IPS-NIHi11 (cell line): ENCODE results near the gene STAT5B.
"Not testable (repeated sequence)": the region's sequence is repeated elsewhere in the genome, so short reads cannot be mapped to it uniquely, and the experiment has no call there.

ENCODE experiments used
- DNase-seq: peaks from one replicate; pipeline ENCODE4 v3.0.0; 2012; ENCODE audit warnings: mixed read lengths, low spot score

The STAT5B gene

GRCh38 chr17:42233156-42233555, 43.0 kb downstream of the STAT5B start:
- no peak for DNase-seq

- no peak for DNase-seq
Observed at GRCh38 chr17:42230225-42230624, 46.0 kb downstream of the STAT5B start.

- DNase-seq: no peak
Observed at GRCh38 chr17:42227849-42228700, 48.1 kb downstream of the STAT5B start.

DNA sequence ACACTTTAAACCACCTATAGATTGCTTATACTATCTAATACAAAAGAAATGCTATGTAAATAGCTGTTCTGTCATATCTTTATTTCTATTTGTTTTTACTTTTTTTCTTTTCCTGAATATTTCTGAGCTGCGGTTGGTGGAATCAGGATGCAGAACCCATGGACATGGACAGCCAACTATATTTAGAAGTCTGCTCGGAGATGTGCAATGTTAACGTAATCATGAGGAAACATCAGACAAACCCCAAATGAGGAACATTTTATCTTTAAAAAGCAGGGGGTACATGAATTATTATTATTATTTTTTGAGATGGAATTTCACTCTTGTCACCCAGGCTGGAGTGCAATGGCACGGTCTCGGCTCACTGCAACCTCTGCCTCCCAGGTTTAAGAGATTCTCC, 50.5 kb downstream of the STAT5B start:
- DNase-seq: no peak

DNA sequence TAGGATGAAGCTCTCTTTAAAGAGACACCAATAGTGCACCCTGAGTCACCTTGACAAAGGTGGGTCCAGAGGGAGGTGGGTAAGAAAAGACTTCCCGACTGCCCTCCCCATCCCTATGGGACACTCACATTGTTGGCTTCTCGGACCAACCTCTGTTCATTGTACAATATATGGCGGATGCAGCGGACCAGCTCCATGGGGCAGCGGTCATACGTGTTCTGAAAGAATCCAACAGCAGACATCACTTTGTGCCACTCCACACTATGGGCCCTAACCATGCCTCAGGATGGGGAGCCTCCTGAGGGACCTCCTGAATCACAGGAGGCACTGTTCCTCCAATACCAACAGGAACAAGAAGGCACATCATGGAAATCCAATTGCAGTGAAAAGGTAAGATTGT, 51.5 kb downstream of the STAT5B start:
- DNase-seq: no peak

- peak; percentile 80 for DNase-seq
Observed at GRCh38 chr17:42221886-42222745, 54.1 kb downstream of the STAT5B start.

- not testable (repeated sequence) for DNase-seq
Observed at GRCh38 chr17:42219280-42219679, 56.9 kb downstream of the STAT5B start.

DNA sequence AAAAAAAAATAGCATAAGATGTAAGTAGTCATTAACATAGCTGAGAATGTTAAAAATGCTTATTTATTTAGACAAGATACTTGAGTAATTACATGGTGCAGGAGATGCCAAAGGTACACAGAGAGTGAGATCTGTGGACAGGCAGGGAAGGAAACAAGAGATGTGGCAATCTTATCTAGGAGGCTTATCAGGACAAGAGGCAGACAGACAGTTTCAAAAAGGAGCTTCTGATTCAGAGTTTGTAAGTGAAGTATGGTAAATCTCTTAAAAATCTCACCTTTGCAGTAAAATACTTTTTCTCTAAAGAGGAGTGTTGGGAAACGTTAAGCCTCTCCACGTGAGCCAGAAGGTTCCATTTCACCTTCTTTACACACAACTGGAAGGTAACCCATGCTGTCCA, 62.0 kb downstream of the STAT5B start:
- DNase-seq: no peak

GRCh38 chr17:42212382-42212781, 63.8 kb downstream of the STAT5B start:
- no peak for DNase-seq

DNA sequence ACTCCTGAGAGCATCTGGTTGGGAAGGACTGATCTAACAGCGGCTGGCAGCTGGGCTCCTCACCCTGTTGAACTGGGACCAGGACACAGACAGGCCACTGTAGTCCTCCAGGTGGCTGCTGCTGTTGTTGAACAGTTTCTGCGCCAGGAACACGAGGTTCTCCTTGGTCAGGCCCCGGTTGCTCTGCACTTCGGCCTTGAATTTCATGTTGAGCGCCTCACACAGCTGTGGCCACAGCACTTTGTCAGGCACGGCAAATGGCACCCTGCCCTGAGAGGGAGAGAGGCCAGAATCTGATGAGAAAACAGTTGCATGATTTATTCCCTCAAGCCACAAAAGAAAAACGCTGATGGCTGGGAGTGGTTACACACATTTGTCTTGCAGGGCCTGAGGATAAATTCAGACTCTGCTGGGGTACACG, 64.3 kb downstream of the STAT5B start:
- not testable (repeated sequence) for DNase-seq

- no peak for DNase-seq
Observed at GRCh38 chr17:42210046-42210445, 66.1 kb downstream of the STAT5B start.

DNA sequence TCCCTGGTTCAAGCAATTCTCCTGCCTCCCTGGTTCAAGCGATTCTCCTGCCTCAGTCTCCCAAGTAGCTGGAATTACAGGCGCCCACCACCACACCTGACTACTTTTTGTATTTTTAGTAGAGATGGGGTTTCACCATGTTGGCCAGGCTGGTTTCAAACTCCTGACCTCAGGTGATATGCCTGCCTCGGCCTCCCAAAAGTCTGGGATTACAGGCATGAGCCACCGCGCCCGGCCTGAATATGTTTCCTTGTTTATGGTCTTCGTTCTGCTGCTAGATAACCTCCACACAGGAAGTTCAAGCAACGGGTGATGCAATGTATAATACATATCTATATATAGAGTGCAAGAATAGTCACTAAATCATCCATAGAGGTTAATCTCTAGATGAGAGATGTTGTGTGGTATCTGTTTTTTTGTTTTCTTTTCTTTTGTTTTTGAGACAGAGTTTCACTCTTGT, 70.0 kb downstream of the STAT5B start:
- not testable (repeated sequence) for DNase-seq

GRCh38 chr17:42203354-42203753, 72.8 kb downstream of the STAT5B start:
- DNase-seq: no peak

GRCh38 chr17:42202696-42203095, 73.5 kb downstream of the STAT5B start:
- no peak for DNase-seq

DNA sequence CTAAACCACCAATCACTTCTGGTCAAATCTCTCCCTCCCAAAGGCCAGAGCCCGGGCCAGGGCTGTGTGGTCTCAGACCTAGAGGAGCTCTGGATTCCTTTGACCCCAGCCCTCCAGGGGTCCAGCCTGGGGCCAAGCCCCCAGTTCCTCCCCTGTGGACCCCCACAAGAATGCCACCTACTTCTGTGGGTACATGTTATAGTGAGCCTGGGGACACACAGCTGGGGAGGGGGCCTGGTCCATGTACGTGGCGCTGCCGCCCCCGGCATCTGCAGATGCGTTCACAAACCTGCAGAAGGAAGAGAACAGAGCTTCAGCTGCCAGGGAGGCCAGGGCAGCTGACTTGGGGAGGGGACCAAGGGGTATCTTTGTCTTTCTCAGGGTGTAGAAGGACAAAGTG, 74.0 kb downstream of the STAT5B start:
- no peak for DNase-seq

DNA sequence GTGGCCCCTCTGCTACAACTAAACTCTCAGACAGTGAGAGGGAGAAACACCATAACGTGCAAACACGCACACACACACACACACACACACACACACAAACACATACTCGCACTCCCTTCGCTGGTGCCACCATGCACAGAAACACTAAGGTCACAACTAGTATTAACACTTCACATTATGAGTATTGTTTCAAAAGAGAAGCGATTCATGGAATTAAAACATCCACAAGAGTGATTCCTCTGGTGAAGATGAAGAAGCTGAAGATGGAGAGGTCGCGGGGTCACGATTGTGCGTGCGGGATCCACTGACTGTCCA, 74.8 kb downstream of the STAT5B start:
- no peak for DNase-seq

- DNase-seq: no peak
Observed at GRCh38 chr17:42200706-42201457, 75.3 kb downstream of the STAT5B start.

- DNase-seq: no peak
Observed at GRCh38 chr17:42199416-42200011, 76.7 kb downstream of the STAT5B start.

DNA sequence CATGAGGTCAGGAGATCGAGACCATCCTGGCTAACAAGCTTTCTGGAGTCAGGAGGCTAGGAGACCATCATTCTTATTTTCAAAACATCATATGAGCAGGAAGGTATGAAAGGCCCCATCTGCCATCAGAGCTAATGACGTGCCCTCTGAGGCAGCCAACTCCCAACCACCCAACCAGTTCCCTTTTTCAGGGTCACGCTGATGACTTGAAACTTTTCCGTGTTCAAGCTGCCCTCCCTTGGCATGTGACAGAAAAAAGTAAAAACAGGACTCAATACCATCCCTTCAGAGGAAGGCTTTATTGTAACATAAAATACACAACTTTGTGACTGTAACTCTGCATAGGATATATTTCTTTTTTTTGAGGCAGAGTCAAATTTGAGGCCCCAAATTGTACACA, 77.3 kb downstream of the STAT5B start:
- no peak for DNase-seq

DNA sequence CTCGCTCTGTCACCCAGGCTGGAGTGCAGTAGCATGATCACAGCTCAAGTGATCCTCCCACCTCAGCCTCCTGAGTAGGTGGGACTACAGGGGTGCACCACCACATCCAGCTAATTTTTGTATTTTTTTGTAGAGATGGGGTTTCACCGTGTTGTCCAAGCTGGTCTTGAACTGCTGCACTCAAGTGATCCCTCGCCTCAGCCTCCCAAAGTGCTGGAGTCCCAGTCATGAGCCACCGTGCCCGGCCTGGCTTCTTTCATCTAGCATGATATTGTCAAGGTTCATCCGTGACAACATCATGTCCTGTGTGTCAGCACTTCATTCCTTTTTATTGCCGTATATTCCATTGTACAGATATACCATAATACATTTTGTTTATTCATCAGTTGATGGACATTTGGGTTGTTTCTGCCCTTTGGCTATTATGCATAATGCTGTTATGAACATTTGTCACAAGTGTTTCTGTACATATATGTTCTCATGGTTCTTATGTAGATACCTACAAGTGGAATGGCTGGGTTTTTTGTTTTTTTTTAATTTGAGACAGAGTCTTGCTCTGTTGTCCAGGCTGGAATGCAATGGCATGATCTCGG, 78.5 kb downstream of the STAT5B start:
- no peak for DNase-seq
